Glomerular visceral epithelial cell (primary cell): ENCODE results near the gene RAB27A.
"Not testable (repeated sequence)": the region's sequence is repeated elsewhere in the genome, so short reads cannot be mapped to it uniquely, and the experiment has no call there.

ENCODE experiments used
- DNase-seq: peaks from one replicate; pipeline ENCODE4 v3.0.0-alpha.2; 2016; ENCODE audit errors: extremely low spot score

The RAB27A gene

GRCh38 chr15:55250392-55250791, 39.2 kb downstream of the RAB27A start:
- DNase-seq: no peak

GRCh38 chr15:55249885-55250284, 39.7 kb downstream of the RAB27A start:
- not testable (repeated sequence) for DNase-seq

- no peak for DNase-seq
Measured at GRCh38 chr15:55248895-55249294, 40.7 kb downstream of the RAB27A start.

- no peak for DNase-seq
Measured at GRCh38 chr15:55247766-55248427, 41.7 kb downstream of the RAB27A start.

GRCh38 chr15:55247311-55247710, 42.3 kb downstream of the RAB27A start:
- no peak for DNase-seq

GRCh38 chr15:55246567-55246966, 43.0 kb downstream of the RAB27A start:
- no peak for DNase-seq

- DNase-seq: no peak
Measured at GRCh38 chr15:55245059-55245458, 44.6 kb downstream of the RAB27A start.

- DNase-seq: no peak
Measured at GRCh38 chr15:55241891-55242290, 47.7 kb downstream of the RAB27A start.

GRCh38 chr15:55241186-55241585, 48.4 kb downstream of the RAB27A start:
- no peak for DNase-seq

GRCh38 chr15:55240125-55240760, 49.4 kb downstream of the RAB27A start:
- DNase-seq: no peak

GRCh38 chr15:55239440-55240124, 50.0 kb downstream of the RAB27A start:
- DNase-seq: no peak

- no peak for DNase-seq
Measured at GRCh38 chr15:55238877-55239276, 50.7 kb downstream of the RAB27A start.

- DNase-seq: no peak
Measured at GRCh38 chr15:55237219-55238130, 52.1 kb downstream of the RAB27A start.

GRCh38 chr15:55235546-55236036, 54.0 kb downstream of the RAB27A start:
- DNase-seq: no peak

GRCh38 chr15:55234800-55235104, 54.9 kb downstream of the RAB27A start:
- no peak for DNase-seq

- no peak for DNase-seq
Measured at GRCh38 chr15:55234104-55234799, 55.4 kb downstream of the RAB27A start.

GRCh38 chr15:55231455-55231854, 58.2 kb downstream of the RAB27A start:
- DNase-seq: no peak

GRCh38 chr15:55230953-55231352, 58.7 kb downstream of the RAB27A start:
- DNase-seq: no peak

GRCh38 chr15:55230051-55230670, 59.5 kb downstream of the RAB27A start:
- no peak for DNase-seq

GRCh38 chr15:55226127-55226526, 63.5 kb downstream of the RAB27A start:
- no peak for DNase-seq

GRCh38 chr15:55224892-55225291, 64.7 kb downstream of the RAB27A start:
- peak; percentile 78 for DNase-seq
